ENCODE results near the gene NIN.

Gene NIN, protein sequence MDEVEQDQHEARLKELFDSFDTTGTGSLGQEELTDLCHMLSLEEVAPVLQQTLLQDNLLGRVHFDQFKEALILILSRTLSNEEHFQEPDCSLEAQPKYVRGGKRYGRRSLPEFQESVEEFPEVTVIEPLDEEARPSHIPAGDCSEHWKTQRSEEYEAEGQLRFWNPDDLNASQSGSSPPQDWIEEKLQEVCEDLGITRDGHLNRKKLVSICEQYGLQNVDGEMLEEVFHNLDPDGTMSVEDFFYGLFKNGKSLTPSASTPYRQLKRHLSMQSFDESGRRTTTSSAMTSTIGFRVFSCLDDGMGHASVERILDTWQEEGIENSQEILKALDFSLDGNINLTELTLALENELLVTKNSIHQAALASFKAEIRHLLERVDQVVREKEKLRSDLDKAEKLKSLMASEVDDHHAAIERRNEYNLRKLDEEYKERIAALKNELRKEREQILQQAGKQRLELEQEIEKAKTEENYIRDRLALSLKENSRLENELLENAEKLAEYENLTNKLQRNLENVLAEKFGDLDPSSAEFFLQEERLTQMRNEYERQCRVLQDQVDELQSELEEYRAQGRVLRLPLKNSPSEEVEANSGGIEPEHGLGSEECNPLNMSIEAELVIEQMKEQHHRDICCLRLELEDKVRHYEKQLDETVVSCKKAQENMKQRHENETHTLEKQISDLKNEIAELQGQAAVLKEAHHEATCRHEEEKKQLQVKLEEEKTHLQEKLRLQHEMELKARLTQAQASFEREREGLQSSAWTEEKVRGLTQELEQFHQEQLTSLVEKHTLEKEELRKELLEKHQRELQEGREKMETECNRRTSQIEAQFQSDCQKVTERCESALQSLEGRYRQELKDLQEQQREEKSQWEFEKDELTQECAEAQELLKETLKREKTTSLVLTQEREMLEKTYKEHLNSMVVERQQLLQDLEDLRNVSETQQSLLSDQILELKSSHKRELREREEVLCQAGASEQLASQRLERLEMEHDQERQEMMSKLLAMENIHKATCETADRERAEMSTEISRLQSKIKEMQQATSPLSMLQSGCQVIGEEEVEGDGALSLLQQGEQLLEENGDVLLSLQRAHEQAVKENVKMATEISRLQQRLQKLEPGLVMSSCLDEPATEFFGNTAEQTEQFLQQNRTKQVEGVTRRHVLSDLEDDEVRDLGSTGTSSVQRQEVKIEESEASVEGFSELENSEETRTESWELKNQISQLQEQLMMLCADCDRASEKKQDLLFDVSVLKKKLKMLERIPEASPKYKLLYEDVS (N-terminal part only)

DNA sequence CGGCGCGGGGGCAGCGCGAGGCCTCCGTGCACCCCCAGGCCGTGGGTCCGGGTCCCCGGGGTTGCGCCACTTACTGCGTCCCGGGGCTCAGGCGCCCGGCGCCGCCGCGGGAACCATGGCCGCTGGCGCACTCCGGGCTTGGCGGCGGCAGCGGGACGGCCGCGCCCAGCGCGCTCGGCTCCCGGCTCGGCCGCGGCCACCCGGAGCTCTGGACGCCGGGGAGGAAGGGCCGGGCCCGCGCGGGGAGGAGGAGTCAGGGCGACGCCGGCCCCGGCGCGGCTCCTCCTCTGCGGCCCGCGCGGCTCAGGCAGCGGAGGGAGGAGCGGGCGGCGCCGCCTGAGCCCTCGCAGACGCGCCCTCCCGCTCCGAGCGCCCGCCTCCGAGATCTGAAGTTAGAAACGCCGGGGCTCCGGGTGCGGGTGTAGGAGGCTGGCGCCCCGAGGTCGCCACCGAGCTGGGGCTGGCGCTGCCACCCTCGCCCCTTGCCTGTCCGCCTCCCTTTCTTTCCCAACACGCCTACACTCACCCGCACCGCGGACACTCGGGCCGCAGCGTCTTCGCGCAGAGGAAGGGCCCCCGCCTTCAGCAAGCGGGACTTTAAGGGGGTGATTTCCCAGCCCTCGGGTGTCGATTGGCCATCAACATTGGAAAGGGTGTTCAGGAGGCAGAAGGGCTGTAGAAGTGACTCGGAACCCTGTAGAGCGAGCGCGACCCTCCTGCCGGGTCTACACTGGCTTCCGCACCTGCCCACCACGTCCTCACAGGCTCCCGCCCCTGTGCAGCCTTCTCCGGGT, at the start of gene NIN:
TSS of gene NIN (minus strand) at position 231 of the 794 bp plus-strand sequence. CDS start 9,106 bp downstream, outside the sequence.
- peak; percentile 39 to 47 for DNase-seq (ENCODE audit: low read depth in 2 of 2)

DNA sequence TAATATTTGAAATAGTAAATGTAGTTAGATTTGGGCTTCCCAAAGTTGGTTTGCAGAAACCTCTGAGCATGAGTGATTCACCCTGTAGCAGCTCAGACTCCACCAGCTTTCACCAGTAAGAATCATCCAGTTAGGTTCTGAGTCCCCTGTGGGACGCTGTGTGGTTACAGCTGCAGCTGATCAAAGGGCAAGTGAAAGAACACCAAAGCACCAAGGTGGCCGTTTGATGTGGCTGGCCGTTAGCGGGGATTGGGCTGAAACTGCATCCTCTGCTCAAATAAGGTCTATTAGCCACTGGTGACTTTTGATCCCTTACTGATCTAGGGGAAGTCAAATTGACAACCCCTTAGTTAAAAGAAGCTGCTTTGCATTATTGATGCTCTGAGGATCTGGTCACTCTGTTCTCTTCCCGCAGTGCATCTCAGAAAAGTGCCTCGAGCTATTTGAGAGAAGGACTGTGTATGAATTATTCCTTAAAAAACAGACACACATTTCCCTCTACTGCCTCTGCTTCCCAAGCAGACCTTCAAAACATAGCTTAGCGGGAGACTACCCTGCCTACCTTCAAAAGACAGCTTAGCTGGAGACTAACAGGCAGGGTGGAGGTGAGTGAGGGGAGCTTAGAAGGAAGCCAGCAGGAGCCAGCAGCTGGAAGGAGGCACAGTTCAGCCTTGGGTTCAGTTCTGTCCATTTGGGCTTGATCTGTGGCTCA, 44.6 kb upstream of the NIN start:
- DNase-seq (ENCODE audit: low read depth in 2 of 2): peak in 1 of 2 donors; percentile 35

DNA sequence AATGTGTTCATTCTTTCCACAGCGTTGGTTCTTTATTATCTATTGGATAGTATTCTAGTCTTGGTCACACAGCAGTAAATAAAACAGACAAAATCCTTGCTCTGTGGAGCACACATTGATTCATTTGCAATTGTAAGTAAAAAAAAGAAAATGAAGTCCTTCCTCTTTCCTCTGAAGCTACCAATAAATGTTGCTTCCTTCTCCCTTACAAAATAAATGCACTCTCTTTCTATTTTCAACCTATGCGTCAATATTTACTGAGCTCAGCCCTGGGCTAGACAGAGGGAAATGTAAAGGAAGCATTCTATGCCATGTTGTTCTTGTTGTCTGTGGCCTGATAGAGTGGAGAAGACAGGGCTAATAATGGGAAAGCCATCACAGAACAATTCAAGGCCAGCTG, 43.8 kb upstream of the NIN start:
- DNase-seq (ENCODE audit: low read depth in 2 of 2): no peak

DNA sequence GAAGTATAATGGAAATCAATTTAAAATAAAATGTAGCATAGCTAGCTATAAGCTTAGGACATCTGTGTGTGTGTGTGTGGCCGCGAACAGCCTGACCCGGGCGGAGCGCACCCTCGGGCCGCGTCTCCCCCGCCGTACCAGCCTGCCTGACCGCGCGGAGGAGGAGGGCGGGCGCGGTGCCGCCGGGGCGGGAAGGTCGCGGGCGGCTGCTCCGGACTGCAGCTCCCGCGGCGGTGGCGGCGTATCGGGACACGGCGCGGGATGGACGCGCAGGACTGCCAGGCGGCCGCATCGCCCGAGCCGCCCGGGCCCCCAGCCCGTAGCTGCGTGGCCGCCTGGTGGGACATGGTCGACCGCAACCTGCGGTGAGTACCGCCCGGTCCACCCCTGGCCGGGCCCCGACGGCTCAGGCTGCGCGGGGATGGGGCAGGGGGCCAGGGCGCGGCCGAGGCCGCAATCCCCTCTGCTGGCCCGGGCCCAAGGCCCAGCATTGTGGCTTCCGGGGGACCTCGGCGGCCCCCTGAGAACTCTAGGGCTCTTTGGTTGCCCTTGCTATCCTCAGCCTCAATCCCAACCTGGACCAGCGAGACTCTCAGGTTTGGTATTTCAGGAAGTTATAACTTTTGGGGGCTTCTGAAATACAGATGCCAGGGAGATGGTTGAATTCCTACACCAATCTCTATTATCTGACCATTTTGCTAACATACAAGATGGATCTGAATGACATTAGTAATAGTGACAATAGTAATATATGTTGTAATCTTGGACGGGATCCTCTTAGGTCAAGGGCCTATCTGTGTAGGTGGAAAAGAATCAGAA, 41.2 kb upstream of the NIN start, which contains the start of gene ABHD12B:
TSS of gene ABHD12B (plus strand) at position 140 of the 819 bp plus-strand sequence. CDS start at position 262, 122 bp downstream.
- no peak for DNase-seq (ENCODE audit: low read depth in 2 of 2)

DNA sequence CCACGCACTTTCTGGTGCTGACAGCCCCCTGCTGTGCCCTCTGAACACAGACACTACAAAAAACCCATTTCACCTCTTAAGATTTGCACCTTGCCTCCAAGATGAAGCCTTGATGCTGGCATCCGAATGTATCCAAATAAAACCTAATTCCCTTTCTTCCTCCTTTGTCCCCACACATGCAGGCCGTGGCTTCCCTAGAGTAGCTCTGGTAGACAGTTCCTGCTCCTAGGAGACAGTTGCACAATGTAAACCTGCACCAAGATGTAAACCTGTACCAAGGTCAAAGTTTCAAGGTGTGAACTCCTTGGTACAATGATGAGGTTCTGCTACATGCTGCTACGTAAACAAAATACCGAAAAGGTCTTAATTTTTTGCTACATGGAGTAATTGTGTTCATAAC, 40.3 kb upstream of the NIN start:
- DNase-seq (ENCODE audit: low read depth in 2 of 2): no peak

DNA sequence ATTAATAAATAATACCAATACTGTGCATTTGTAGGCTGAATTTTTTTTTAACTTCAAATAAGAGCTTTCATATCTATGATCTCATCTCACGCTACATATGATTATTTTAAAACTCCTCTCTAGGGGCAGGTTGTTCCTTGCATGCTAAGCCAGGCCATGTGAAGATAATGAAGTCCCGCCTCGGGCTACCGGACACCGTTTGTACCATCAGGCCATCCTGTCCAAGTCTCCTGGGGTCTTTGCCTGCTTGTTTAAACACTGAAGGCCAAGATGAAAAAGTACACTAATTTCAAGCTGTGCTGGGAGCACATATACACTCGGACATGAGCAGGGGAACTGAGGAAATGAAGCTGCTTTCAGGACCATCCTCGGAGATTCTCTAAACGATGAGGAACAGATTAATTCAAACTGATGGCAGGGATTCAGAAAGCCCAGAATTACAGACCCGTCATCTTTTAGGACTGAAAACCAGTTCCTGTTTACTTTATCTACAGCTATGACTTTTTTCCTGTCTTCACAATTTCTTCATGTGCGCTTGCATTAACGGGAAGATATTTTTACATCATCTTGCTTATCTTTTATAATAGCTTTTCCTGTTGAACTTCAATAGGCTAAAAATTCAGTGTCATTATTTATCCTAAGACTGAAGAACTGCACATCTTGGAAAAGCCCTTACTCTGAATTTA, 34.6 kb upstream of the NIN start:
- no peak for DNase-seq (ENCODE audit: low read depth in 2 of 2)

DNA sequence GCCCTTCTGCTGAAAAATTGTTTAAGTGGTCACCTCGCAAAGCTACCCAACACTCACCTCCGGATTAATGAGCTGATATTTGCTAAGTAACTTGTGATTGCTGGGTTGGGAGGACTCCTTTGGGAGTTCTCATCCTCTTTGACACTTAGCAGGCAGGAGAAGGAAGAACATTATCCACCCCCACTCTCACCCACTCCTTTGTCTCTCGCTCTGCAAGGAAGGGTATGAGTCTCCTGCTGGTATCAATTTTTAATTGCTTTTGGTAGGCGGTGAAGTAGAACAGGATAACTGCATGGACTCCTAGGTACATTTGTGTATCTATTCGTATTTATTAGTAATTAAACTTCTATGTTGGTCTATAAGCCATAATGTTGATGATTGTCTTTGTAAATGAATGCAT, 34.0 kb upstream of the NIN start:
- DNase-seq (ENCODE audit: low read depth in 2 of 2): no peak

DNA sequence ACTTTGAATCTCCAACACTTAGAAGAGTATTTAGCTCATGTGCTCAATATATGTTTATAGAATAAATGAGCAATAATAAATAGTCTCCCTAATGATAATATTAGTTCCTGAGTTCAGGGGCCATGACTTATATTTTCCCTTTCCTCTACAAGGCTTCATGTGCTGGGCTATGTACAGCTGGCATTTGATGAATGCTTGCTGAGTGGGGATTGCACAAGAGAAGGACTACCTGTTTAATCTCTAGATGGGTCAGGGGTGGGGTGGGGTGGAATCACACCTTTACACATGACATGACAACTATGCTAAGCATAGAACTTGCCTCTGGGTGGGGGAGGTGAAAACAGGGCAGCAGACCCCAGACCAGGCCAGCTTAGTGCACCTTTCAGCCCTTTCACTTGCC, 33.3 kb upstream of the NIN start:
- no peak for DNase-seq (ENCODE audit: low read depth in 2 of 2)

DNA sequence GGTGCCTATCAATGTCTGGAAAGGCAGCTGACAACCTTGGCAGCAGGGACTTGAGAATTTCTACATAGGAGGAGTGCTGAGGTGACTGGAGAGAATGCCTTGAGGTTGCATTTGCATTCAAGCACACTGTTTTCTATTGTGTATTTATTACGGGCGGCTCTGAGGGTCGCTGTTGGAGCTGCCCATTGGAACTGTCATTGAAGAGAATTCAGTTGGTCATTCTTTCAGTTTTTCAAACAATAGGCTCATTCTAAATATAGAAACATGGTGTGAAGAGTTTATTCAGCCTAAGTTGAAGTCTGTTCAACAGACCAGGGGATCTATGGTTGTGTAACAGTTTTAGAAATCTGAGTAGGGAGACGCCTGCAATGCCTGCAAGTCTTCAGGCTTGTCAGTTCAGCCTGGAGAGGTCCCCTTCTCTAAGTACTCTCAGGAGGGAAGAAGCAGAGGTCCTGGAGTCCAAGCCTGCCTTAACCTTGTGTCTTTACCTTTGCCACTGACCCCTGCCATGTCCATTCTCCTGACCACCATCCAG, 31.1 kb upstream of the NIN start:
- no peak for DNase-seq (ENCODE audit: low read depth in 2 of 2)

DNA sequence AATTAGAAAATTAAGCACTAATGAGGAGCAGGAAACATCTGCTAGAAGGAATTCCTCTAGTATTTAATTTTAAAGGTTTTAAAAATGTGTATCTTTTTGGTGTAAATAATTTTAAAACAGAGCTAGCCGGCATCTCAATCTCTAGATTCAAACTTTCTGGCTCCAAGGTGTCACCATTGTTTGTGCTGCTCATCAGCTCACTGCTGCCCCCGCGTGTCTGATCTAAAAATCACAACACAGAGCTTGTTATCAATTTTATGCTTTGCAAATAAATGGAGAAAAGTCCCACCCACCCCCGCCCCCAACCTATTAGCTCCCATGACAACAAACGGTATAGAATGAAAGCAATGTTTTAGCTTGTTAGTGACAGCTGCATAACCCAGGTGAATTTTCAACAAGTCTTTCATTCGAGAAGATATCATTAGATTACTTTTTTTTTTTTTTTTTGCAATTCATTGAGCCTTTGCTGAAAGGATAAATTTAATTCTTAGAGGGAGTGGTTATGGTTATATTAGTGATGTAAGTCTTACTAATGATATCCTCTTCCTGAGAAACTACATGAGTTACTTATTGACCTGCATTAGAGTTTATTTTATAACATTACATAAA, 29.6 kb upstream of the NIN start:
- peak; percentile 75 to 78 for DNase-seq (ENCODE audit: low read depth in 2 of 2)

DNA sequence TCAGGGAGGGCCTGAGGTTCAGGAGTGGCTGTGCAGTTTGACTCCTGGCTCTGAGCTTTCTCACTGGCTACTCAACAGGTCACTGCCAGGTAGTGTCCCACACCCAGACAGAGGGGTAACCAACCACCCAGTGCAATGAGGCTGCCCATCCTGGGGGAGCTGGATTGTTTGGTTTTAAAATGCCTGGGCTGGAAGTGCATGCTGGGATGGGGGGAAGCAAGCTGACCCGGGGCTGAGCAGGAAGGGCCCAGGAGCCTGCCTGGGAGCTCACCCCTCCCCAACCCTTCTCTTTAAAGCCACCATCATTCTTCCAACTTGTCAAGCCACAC, 28.3 kb upstream of the NIN start:
- DNase-seq (ENCODE audit: low read depth in 2 of 2): no peak

DNA sequence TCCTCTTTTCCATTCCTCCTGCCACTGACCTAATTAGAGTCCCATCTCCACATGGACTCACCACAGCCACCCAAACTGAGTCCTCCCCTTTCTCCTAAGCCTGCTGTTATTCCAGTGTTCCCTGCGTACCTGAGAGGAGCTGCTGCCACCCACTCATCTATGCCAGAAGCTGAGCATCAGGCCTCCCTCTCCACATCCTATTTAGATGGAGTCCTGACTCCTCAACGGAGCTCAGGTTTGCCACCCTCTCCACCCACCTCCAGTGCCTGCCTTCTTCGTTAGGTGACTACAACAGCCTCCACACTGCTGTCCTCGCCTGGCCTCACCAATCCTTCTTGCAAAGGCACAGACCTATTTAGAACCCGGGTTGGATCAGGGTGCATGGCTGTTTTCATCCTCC, 25.7 kb upstream of the NIN start:
- no peak for DNase-seq (ENCODE audit: low read depth in 2 of 2)

DNA sequence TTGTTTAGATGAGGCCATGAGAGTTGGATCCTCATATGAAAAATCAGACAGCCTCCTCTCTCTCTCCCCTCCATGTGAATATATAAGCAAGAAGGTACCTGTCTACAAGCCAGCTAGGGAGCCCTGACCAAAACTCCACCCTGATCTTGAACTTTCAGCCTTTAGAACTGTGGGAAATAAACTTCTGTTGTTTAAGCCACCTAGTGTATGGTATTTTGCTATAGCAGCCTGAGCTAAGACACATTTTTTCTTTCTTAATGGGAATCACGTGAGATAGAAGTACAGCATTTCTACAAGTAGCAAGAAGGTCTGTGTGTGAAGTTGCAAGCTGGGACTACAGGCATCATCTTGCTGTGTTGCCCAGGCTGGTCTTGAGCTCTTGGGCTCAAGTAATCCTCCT, 24.6 kb upstream of the NIN start:
- no peak for DNase-seq (ENCODE audit: low read depth in 2 of 2)

DNA sequence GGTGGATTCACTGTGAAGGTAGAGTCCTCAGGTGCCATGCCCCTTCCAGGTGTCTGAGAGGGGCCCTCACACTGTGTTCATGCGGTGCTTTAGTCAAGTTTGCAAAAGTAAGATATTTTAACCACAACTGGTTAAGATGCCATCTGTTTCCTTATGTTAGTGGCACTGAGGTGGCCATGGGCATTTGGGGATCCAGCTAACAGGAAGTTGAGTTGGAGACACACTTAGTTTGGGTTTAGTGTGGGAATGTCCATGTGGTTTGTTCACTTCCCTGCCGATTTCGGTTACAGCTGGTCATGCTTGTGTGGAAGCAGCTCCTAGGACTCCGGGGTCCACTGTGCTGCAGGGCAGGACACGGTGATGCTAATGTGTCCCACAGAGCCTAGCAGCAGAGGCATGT, 23.6 kb upstream of the NIN start:
- DNase-seq (ENCODE audit: low read depth in 2 of 2): no peak

DNA sequence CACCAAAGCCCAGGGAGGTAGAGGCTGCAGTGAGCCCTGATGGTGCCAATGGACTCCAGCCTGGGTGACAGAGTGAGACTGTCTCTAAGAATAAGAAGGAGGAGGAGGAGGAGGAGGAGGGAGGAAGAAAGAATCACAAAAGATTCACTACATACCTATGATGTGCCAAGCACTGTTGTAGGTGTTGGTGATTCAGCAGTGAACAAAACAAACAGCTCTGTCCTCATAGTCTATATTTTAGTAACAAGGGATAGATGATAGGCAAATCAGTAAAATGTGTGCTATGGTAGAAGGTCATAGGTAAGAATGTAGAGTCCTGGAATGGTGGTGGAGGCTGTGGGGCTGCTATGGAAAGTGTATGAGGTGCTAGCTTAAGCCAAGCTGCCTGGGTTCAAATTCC, 22.9 kb upstream of the NIN start:
- DNase-seq (ENCODE audit: low read depth in 2 of 2): no peak

DNA sequence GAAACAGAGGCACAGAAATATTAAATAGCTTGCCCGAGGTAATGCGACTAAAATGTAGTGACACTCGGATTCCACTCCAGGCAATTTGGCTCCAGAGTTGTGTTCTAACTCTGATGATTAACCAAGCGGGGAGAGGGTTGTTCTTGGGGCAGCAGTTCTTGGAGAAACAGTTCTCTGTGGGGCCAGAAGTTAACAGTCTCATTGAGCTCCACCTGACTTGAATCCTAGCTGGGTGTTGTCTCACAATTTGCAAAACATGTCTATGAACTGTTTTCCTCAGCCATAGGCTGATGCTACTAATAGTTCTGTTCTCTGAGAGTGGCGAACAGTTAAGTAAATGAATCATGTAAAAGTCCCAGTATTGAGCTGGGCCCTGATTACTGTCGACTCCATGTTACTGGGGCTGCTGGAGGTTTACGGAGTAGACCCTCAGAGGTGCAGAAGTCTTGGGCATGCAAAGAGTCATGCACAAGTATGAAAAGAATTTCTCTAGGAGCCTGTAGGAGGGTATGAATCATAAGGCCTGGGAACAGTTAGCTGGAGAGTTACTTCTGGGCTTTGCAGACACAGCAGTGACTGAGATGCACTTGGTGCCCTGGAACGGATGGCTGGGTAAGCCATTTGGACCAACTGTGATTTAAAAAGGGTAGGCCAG, 15.4 kb upstream of the NIN start:
- no peak for DNase-seq (ENCODE audit: low read depth in 2 of 2)

DNA sequence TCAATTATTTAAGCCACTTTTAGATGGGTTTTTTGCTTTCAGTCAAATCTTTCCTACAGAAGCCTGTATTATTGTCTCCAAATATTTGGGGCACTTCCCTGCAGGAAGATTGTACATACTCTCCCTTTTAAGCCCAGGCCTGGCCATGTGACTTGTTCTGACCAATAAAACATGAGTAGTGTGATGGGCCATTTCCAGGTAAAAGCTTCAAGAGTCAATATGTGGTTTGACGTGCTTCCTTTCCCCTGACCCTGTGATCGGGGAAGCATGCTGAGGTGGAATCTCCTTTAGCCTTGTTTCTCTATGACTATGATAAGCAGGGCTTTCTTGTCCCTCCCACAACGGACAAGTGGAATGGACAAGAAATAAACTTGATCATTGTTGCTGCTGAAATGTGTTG, 14.2 kb upstream of the NIN start:
- DNase-seq (ENCODE audit: low read depth in 2 of 2): no peak

DNA sequence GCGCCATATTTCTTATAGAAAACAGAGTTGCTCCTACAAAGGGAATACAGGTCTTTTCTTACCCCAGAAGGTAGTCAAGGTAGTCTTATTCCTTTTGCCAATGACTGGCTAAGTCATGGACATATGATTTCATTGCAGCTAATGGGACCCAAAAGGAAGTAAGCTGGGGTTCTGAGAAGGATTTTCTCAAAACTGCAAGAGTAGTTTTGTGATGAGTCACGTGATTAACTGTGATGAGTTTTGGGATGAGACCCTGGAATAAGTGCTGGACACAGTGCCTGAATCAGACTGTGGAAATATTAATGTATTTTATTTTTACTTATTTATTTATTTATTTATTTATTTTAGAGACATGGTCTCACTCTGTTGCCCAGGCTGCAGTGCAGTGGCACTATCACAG, 13.4 kb upstream of the NIN start:
- no peak for DNase-seq (ENCODE audit: low read depth in 2 of 2)
